Smooth muscle cell (in vitro differentiated cells): ENCODE data around the gene SKAP1. TPM values are rescaled to one million over a fixed set of nuclear protein-coding genes. Genes with fewer than 3 reads are reported as not detected.

ENCODE experiments used
- DNase-seq: peaks from one replicate; lab custom pipeline; 2025; ENCODE audit not compliant: unreplicated experiment; lab: John Stamatoyannopoulos, UW
- H2AFZ ChIP-seq: fragments of 200-600 bp; sonication (generic); 2 replicates; pipeline ENCODE4 v1.6.0; 2016; ENCODE audit warnings: antibody characterized with exemption, low read depth, mild to moderate bottlenecking
- H3F3A ChIP-seq: fragments of 200-600 bp; sonication (generic); 2 replicates; pipeline ENCODE4 v1.6.0; 2017; ENCODE audit warnings: antibody characterized with exemption, low read depth
- H3K27ac ChIP-seq: fragments of 200-600 bp; sonication (generic); 2 replicates; pipeline ENCODE4 v1.5.1; 2016; ENCODE audit warnings: low read depth, mild to moderate bottlenecking
- H3K27me3 ChIP-seq: fragments of 200-600 bp; sonication (generic); 2 replicates; pipeline ENCODE4 v1.6.1; 2016; ENCODE audit warnings: low read depth, mild to moderate bottlenecking
- H3K36me3 ChIP-seq: fragments of 200-600 bp; sonication (generic); 2 replicates; pipeline ENCODE4 v1.5.1; 2016; ENCODE audit warnings: low read depth
- H3K4me1 ChIP-seq: fragments of 200-600 bp; sonication (generic); 2 replicates; pipeline ENCODE4 v1.5.1; 2016; ENCODE audit warnings: low read depth
- H3K4me2 ChIP-seq: fragments of 200-600 bp; sonication (generic); 2 replicates; pipeline ENCODE4 v1.6.0; 2016; ENCODE audit warnings: mild to moderate bottlenecking
- H3K4me3 ChIP-seq: fragments of 200-600 bp; sonication (generic); 2 replicates; pipeline ENCODE4 v1.5.1; 2016; ENCODE audit warnings: mild to moderate bottlenecking
- H3K79me2 ChIP-seq: fragments of 200-600 bp; sonication (generic); 2 replicates; pipeline ENCODE4 v1.6.0; 2016; ENCODE audit warnings: low read depth, mild to moderate bottlenecking
- H3K9ac ChIP-seq: fragments of 200-600 bp; sonication (generic); 2 replicates; pipeline ENCODE4 v1.6.0; 2016; ENCODE audit warnings: low read depth
- H3K9me3 ChIP-seq: fragments of 200-600 bp; sonication (generic); replicated peaks from 2 replicates; pipeline ENCODE4 v1.5.1; 2016; ENCODE audit warnings: low read depth
- H4K20me1 ChIP-seq: fragments of 200-600 bp; sonication (generic); 2 replicates; pipeline ENCODE4 v1.6.0; 2016; ENCODE audit warnings: low read depth
- WGBS: methylation state at CpG from one replicate; pipeline ENCODE4 v1.1.7; 2016; ENCODE audit warnings: low lambda C conversion rate; 5-methylcytosine and 5-hydroxymethylcytosine counted together
- polyA plus RNA-seq: library from polyadenylated mRNA; unstranded; fragments of >200 nt; fragmentation: Nextera tagmentation; extraction: Ambion mirVana; gene quantifications from 2 replicates; pipeline ENCODE4 v1.2.1, GENCODE V29; 2016
- total RNA-seq: library from RNA; depleted of rRNA; stranded (reverse); fragments of >200 nt; gene quantifications from 2 replicates; pipeline ENCODE4 v1.2.3, GENCODE V29; 2014
- TF ChIP-seq, protein P1 (sequence below): fragments of 200-600 bp; sonication (generic); IDR thresholded peaks from 2 replicates; pipeline ENCODE4 v1.5.1; 2017; ENCODE audit warnings: borderline replicate concordance, mild to moderate bottlenecking, antibody characterized with exemption; ENCODE audit not compliant: insufficient read depth, poor library complexity, severe bottlenecking

Gene SKAP1
- total and polyA plus RNA-seq, 2 experiments from 2014 or later, result not detected

- peaks cover 26% of the 10 kb centered on the region for H3K27me3 ChIP-seq
- no peaks in the 10 kb centered on the region for H3F3A ChIP-seq
- H4K20me1 ChIP-seq, result no peaks in the 10 kb centered on the region
- H2AFZ ChIP-seq, result no peak overlapping the region
- no peak for DNase-seq
- H3K79me2 ChIP-seq, result no peaks in the 10 kb centered on the region
- H3K9me3 ChIP-seq, result no peaks in the 10 kb centered on the region
- no peaks in the 10 kb centered on the region for H3K36me3 ChIP-seq
- H3K4me1 ChIP-seq, result no peaks in the 10 kb centered on the region
- H3K4me2 ChIP-seq, result no peak overlapping the region
- H3K27ac ChIP-seq, result no peak overlapping the region
- WGBS, result 93% methylated on average over 5 of the region's 5 CpGs
- no peak overlapping the region for H3K9ac ChIP-seq
- H3K4me3 ChIP-seq, result no peak overlapping the region
- TF ChIP-seq, protein P1, sequence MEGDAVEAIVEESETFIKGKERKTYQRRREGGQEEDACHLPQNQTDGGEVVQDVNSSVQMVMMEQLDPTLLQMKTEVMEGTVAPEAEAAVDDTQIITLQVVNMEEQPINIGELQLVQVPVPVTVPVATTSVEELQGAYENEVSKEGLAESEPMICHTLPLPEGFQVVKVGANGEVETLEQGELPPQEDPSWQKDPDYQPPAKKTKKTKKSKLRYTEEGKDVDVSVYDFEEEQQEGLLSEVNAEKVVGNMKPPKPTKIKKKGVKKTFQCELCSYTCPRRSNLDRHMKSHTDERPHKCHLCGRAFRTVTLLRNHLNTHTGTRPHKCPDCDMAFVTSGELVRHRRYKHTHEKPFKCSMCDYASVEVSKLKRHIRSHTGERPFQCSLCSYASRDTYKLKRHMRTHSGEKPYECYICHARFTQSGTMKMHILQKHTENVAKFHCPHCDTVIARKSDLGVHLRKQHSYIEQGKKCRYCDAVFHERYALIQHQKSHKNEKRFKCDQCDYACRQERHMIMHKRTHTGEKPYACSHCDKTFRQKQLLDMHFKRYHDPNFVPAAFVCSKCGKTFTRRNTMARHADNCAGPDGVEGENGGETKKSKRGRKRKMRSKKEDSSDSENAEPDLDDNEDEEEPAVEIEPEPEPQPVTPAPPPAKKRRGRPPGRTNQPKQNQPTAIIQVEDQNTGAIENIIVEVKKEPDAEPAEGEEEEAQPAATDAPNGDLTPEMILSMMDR, result no peak
Observed at GRCh38 chr17:48409607-48410006, 20.4 kb downstream of the SKAP1 start.

DNA sequence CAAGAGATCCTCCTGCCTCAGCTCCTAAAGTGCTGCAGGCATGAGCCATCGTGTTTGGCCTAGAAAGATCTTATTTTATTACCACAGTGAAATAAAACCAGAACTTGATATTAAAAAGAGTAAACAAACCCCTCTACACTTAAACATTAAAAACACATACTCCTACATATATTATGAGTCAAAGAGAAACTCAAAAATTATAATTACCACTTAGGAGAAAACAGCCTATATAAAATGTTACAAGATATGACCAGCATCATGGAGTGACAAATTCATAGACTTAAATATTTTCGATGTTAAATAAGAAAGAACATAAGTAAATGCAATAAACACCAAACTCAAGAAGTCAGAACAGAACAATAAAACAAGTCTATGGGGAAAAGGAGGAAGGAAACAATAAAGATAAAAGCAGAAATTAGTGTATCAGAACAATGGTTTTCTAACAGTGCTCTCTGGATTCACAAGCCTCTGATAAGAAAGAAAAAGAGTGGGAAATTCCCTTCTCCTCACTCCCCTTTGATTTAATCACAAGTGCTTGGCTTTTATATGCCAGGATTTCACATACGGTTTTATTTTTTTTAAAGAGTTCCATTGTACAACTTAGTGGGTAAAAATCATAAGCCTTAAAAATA, 23.0 kb downstream of the SKAP1 start:
- no peak overlapping the region for H3K4me2 ChIP-seq
- no peak overlapping the region for H3K9ac ChIP-seq
- DNase-seq, result no peak
- H3K79me2 ChIP-seq, result no peaks in the 10 kb centered on the region
- 73% methylated on average over 3 of the region's 3 CpGs for whole genome bisulfite sequencing
- TF ChIP-seq, protein P1, result no peak
- no peaks in the 10 kb centered on the region for H3K36me3 ChIP-seq
- no peaks in the 10 kb centered on the region for H3K9me3 ChIP-seq
- H3K4me3 ChIP-seq, result no peak overlapping the region
- no peaks in the 10 kb centered on the region for H4K20me1 ChIP-seq
- no peaks in the 10 kb centered on the region for H3K4me1 ChIP-seq
- no peak overlapping the region for H3K27ac ChIP-seq
- H2AFZ ChIP-seq, result no peak overlapping the region
- H3F3A ChIP-seq, result no peaks in the 10 kb centered on the region
- H3K27me3 ChIP-seq, result peaks cover 14% of the 10 kb centered on the region

DNA sequence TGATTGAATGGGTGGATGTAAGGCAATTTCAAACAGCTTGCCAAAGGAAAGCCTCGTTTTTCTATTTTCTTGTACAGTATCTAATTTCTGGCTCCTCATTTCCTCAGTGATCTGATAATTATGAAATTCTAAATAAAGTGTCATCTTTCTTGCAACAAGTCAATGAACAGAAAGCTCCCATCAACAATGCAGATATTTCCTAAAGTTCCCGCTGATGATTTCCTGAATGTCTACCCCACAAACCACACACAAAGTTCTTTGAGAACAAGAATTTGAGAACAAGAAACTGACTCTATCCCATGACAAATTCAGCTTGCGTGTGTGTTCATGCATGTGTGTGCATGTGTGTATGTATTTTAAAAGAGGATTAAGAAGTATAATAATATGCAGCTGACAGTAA, 35.2 kb downstream of the SKAP1 start:
- WGBS, result 89% methylated on average over 3 of the region's 3 CpGs
- peaks cover 20% of the 10 kb centered on the region for H3K27me3 ChIP-seq
- H3K4me3 ChIP-seq, result no peak overlapping the region
- no peaks in the 10 kb centered on the region for H3K9me3 ChIP-seq
- TF ChIP-seq, protein P1, result no peak
- H3K27ac ChIP-seq, result no peak overlapping the region
- no peak overlapping the region for H3K9ac ChIP-seq
- no peaks in the 10 kb centered on the region for H3K36me3 ChIP-seq
- H2AFZ ChIP-seq, result no peak overlapping the region
- H4K20me1 ChIP-seq, result no peaks in the 10 kb centered on the region
- no peaks in the 10 kb centered on the region for H3F3A ChIP-seq
- H3K4me2 ChIP-seq, result no peak overlapping the region
- H3K4me1 ChIP-seq, result no peaks in the 10 kb centered on the region
- DNase-seq, result no peak
- no peaks in the 10 kb centered on the region for H3K79me2 ChIP-seq

DNA sequence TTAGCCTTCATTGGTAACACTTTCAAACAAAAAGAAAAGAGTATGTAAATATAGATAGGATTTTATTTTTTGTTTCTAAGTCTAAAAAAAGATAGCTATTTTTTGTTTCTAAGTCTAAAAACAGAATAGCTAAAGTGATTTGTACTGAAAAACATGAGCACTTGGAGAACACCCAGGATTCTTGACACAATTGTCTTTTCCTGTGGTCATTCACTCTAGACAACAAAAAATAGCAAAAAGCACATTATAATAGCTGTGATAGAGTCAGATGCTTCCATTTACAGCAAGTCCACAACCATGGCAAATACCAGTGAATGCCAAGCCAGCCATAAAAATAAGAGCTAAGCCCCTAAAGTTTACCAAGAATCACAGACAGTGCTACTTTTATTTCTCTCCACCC, 36.7 kb downstream of the SKAP1 start:
- H3K27ac ChIP-seq, result no peak overlapping the region
- H3K79me2 ChIP-seq, result no peaks in the 10 kb centered on the region
- no peak overlapping the region for H3K4me3 ChIP-seq
- TF ChIP-seq, protein P1, result no peak
- H3K27me3 ChIP-seq, result peaks cover 20% of the 10 kb centered on the region
- H3K9me3 ChIP-seq, result no peaks in the 10 kb centered on the region
- H3K4me1 ChIP-seq, result no peaks in the 10 kb centered on the region
- H3K36me3 ChIP-seq, result no peaks in the 10 kb centered on the region
- DNase-seq, result no peak
- H3F3A ChIP-seq, result no peaks in the 10 kb centered on the region
- H3K4me2 ChIP-seq, result no peak overlapping the region
- no peaks in the 10 kb centered on the region for H4K20me1 ChIP-seq
- H2AFZ ChIP-seq, result no peak overlapping the region
- H3K9ac ChIP-seq, result no peak overlapping the region
